H1 (cell line): ENCODE results near the gene TRIM38. TPM values are rescaled to one million over a fixed set of nuclear protein-coding genes. Genes with fewer than 3 reads are reported as not detected.

ENCODE experiments used
- CTCF ChIA-PET: fragments of 300-600 bp; sonication (Branson Sonifier 250); formaldehyde crosslinking; loops from one replicate; lab custom pipeline; 2021; ENCODE audit not compliant: partially characterized antibody; lab: Charles Lee
- POLR2A ChIA-PET: fragments of 300-600 bp; sonication (Branson Sonifier 250); formaldehyde crosslinking; loops from one replicate; lab custom pipeline; 2021; ENCODE audit warnings: inconsistent platforms; ENCODE audit not compliant: partially characterized antibody; lab: Charles Lee
- DNase-seq, 2 experiments: peaks; one replicate each; pipeline versions ENCODE4 v3.0.0 to v3.0.0-alpha.2; 2010 to 2022; ENCODE audit warnings: low spot score in 2 of 2, low read depth in 1 of 2, mixed read lengths in 1 of 2
- FAIRE-seq: peaks from 2 replicates; lab custom pipeline; 2011; peaks lifted over from hg19 to GRCh38; lab: Jason Lieb, UNC
- H2AFZ ChIP-seq: 2 replicates; pipeline ENCODE4 v1.8.1; 2012; ENCODE audit warnings: low read length, inconsistent platforms
- H2AK5ac ChIP-seq: 2 replicates; pipeline ENCODE4 v1.6.1; 2013; ENCODE audit warnings: low read depth, low read length
- H2BK120ac ChIP-seq: replicated peaks from 2 replicates; pipeline ENCODE3; 2013; ENCODE audit warnings: low read depth, low read length, inconsistent platforms
- H2BK12ac ChIP-seq: 2 replicates; pipeline ENCODE4 v1.6.1; 2013; ENCODE audit warnings: low read depth, low read length
- H2BK15ac ChIP-seq: 2 replicates; pipeline ENCODE4 v1.6.1; 2013; ENCODE audit warnings: low read length
- H2BK20ac ChIP-seq: 2 replicates; pipeline ENCODE4 v1.6.1; 2013; ENCODE audit warnings: low read length
- H2BK5ac ChIP-seq: 2 replicates; pipeline ENCODE4 v1.6.1; 2013; ENCODE audit warnings: low read depth, low read length
- H3K14ac ChIP-seq: 2 replicates; pipeline ENCODE4 v1.6.1; 2013; ENCODE audit warnings: inconsistent platforms; ENCODE audit not compliant: insufficient read length
- H3K18ac ChIP-seq: 2 replicates; pipeline ENCODE4 v1.6.1; 2013; ENCODE audit warnings: low read length; ENCODE audit errors: extremely low read depth
- H3K23ac ChIP-seq: 2 replicates; pipeline ENCODE4 v1.6.1; 2013; ENCODE audit warnings: inconsistent platforms; ENCODE audit not compliant: insufficient read length
- H3K23me2 ChIP-seq: 2 replicates; pipeline ENCODE4 v1.6.1; 2013; ENCODE audit warnings: low read depth, low read length
- H3K27ac ChIP-seq: 2 replicates; pipeline ENCODE4 v1.6.1; 2011; ENCODE audit warnings: low read depth, low read length, inconsistent platforms
- H3K27me3 ChIP-seq, 4 experiments: replicated peaks in 1 of 4; 1 replicate in 1 of 4; 2 replicates in 3 of 4; pipeline versions ENCODE4 v1.6.1 to v1.8.1; 2011 to 2013; ENCODE audit warnings: low read length in 3 of 4, mild to moderate bottlenecking in 3 of 4, inconsistent platforms in 2 of 4, mixed read lengths in 2 of 4, moderate library complexity in 1 of 4; ENCODE audit not compliant: control insufficient read depth in 3 of 4, insufficient read depth in 3 of 4; ENCODE audit errors: extremely low read depth in 1 of 4
- H3K36me3 ChIP-seq, 4 experiments: 2 replicates each; pipeline versions ENCODE4 v1.6.1 to v1.8.1; 2011 to 2013; ENCODE audit warnings: mild to moderate bottlenecking in 4 of 4, low read length in 3 of 4, moderate library complexity in 2 of 4, control low read depth in 1 of 4, inconsistent platforms in 1 of 4; ENCODE audit not compliant: insufficient read depth in 4 of 4, control insufficient read depth in 2 of 4
- H3K4ac ChIP-seq: replicated peaks from 2 replicates; pipeline ENCODE3; 2013; ENCODE audit warnings: low read length, low read depth, mixed read lengths, inconsistent platforms; ENCODE audit not compliant: insufficient read length
- H3K4me1 ChIP-seq, 4 experiments: replicated peaks in 1 of 4; 1 replicate in 1 of 4; 2 replicates in 3 of 4; pipeline versions ENCODE4 v1.6.1 to v1.8.1; 2011 to 2013; ENCODE audit warnings: low read length in 3 of 4, inconsistent platforms in 2 of 4, mixed read lengths in 1 of 4; ENCODE audit not compliant: insufficient read depth in 4 of 4, control insufficient read depth in 3 of 4
- H3K4me2 ChIP-seq, 2 experiments: 2 replicates each; pipeline versions ENCODE4 v1.6.1 to v1.8.1; 2011 to 2013; ENCODE audit warnings: low read depth in 2 of 2, low read length in 2 of 2, control low read depth in 1 of 2, inconsistent platforms in 1 of 2, mild to moderate bottlenecking in 1 of 2; ENCODE audit not compliant: insufficient read depth in 1 of 2
- H3K4me3 ChIP-seq, 4 experiments: fragments of 200-600, 300-600 bp in 1 of 4; sonication (generic), shearing (Covaris generic), sonication (Bioruptor Twin) in 1 of 4; 2 replicates each; pipeline versions ENCODE4 v1.5.1 to v1.8.1; 2011 to 2016; ENCODE audit warnings: low read length in 4 of 4, low read depth in 3 of 4, control low read depth in 2 of 4, inconsistent platforms in 2 of 4, mild to moderate bottlenecking in 2 of 4, mixed read lengths in 1 of 4, moderate library complexity in 1 of 4; ENCODE audit not compliant: insufficient read depth in 2 of 4; ENCODE audit errors: extremely low read depth in 1 of 4
- H3K56ac ChIP-seq: replicated peaks from 2 replicates; pipeline ENCODE3; 2013; ENCODE audit warnings: low read depth, mild to moderate bottlenecking, mixed read lengths, low read length, inconsistent platforms; ENCODE audit not compliant: insufficient read length
- H3K79me1 ChIP-seq: 2 replicates; pipeline ENCODE4 v1.6.1; 2013; ENCODE audit warnings: low read depth, low read length, control low read depth
- H3K79me2 ChIP-seq, 2 experiments: 2 replicates each; pipeline versions ENCODE4 v1.6.1 to v1.8.1; 2012 to 2013; ENCODE audit warnings: low read length in 2 of 2, mild to moderate bottlenecking in 2 of 2, inconsistent platforms in 1 of 2; ENCODE audit not compliant: insufficient read depth in 2 of 2, control insufficient read depth in 1 of 2
- H3K9ac ChIP-seq, 4 experiments: replicated peaks in 1 of 4; 1 replicate in 1 of 4; 2 replicates in 3 of 4; pipeline versions ENCODE4 v1.6.1 to v1.8.1; 2011 to 2013; ENCODE audit warnings: low read depth in 3 of 4, low read length in 3 of 4, control low read depth in 2 of 4, mild to moderate bottlenecking in 2 of 4, moderate library complexity in 2 of 4, inconsistent platforms in 1 of 4; ENCODE audit errors: extremely low read depth in 1 of 4
- H3K9me3 ChIP-seq, 2 experiments: 2 replicates each; pipeline versions ENCODE4 v1.6.1 to v1.8.1; 2012 to 2013; ENCODE audit warnings: mild to moderate bottlenecking in 2 of 2, moderate library complexity in 2 of 2, control low read depth in 1 of 2, inconsistent platforms in 1 of 2, low read depth in 1 of 2, low read length in 1 of 2, mixed read lengths in 1 of 2; ENCODE audit not compliant: insufficient read depth in 2 of 2
- H4K20me1 ChIP-seq, 2 experiments: replicated peaks in 1 of 2; 2 replicates each; pipeline versions ENCODE3 to v1.8.1; 2011 to 2013; ENCODE audit warnings: inconsistent platforms in 2 of 2, low read length in 2 of 2, mild to moderate bottlenecking in 1 of 2; ENCODE audit not compliant: insufficient read depth in 2 of 2, control insufficient read depth in 1 of 2
- H4K5ac ChIP-seq: 2 replicates; pipeline ENCODE4 v1.6.1; 2013; ENCODE audit warnings: low read length, low read depth, mixed read lengths, inconsistent platforms; ENCODE audit not compliant: insufficient read length
- H4K8ac ChIP-seq: 2 replicates; pipeline ENCODE4 v1.8.0; 2013; ENCODE audit warnings: mild to moderate bottlenecking, moderate library complexity, low read length, inconsistent platforms; ENCODE audit not compliant: insufficient read depth; ENCODE audit errors: extremely low read depth
- H4K91ac ChIP-seq: replicated peaks from 2 replicates; pipeline ENCODE3; 2013; ENCODE audit warnings: low read length, mixed read lengths, inconsistent platforms; ENCODE audit not compliant: insufficient read length
- ATF2 ChIP-seq: IDR thresholded peaks from 2 replicates; pipeline ENCODE4 v1.6.1; 2012; ENCODE audit warnings: low read length, inconsistent platforms
- BCL11A ChIP-seq, 2 experiments: IDR thresholded peaks; one replicate each; pipeline ENCODE4 v1.6.1; 2011; ENCODE audit warnings: low read depth in 2 of 2, low read length in 2 of 2, mild to moderate bottlenecking in 2 of 2
- BRCA1 ChIP-seq: IDR thresholded peaks from 2 replicates; pipeline ENCODE4 v1.6.1; 2012; ENCODE audit warnings: low read depth, low read length, improper control_type of control experiment
- CBX5 ChIP-seq: fragments of 300-800, 300-1000 bp; sonication (generic); IDR thresholded peaks from 2 replicates; pipeline ENCODE4 v1.7.1; 2016; ENCODE audit warnings: antibody characterized with exemption, low read length, low read depth
- MAX ChIP-seq: IDR thresholded peaks from 2 replicates; pipeline ENCODE4 v1.6.1; 2012; ENCODE audit warnings: inconsistent platforms
- NANOG ChIP-seq: IDR thresholded peaks from 2 replicates; pipeline ENCODE4 v1.6.1; 2011; ENCODE audit warnings: low read length, low read depth, mild to moderate bottlenecking, inconsistent platforms; ENCODE audit not compliant: insufficient read depth, poor library complexity, severe bottlenecking
- RNF2 ChIP-seq: fragments of 200-900, 300-1000 bp; sonication (generic); IDR thresholded peaks from 2 replicates; pipeline ENCODE4 v1.7.1; 2016; ENCODE audit warnings: borderline replicate concordance, low read depth, mild to moderate bottlenecking, antibody characterized with exemption, low read length; ENCODE audit not compliant: poor library complexity, severe bottlenecking; ENCODE audit errors: missing control alignments
- RXRA ChIP-seq: IDR thresholded peaks from 2 replicates; pipeline ENCODE4 v1.6.1; 2011; ENCODE audit warnings: low read depth, mild to moderate bottlenecking, low read length, moderate library complexity; ENCODE audit not compliant: insufficient read depth
- WGBS, 2 experiments: shearing (Covaris generic) in 1 of 2; methylation state at CpG; one replicate each; pipeline versions ENCODE4 v1.1.6 to v1.1.7; 2013 to 2015; ENCODE audit warnings: low lambda C conversion rate in 2 of 2, mixed read lengths in 2 of 2, inconsistent platforms in 1 of 2, low coverage in 1 of 2, missing lambda C conversion rate in 1 of 2; ENCODE audit not compliant: insufficient replicate concordance in 2 of 2, insufficient coverage in 1 of 2, insufficient read length in 1 of 2; ENCODE audit errors: extremely low coverage in 1 of 2, missing lambda C conversion rate in 1 of 2; 5-methylcytosine and 5-hydroxymethylcytosine counted together
- polyA plus RNA-seq, 7 experiments: library from polyadenylated mRNA; depleted of rRNA in 3 of 7; stranded (reverse) in 5 of 7; unstranded in 2 of 7; fragments of >200 nt in 5 of 7; fragments of 200-250 nt in 2 of 7; gene quantifications; 1 replicate in 5 of 7; 2 replicates in 1 of 7; 4 replicates in 1 of 7; pipeline versions ENCODE4 v1.2.1 to v1.2.3, GENCODE V29; 2011 to 2013; ENCODE audit warnings: missing spikeins in 2 of 7, mixed read lengths in 2 of 7
- total RNA-seq: library from RNA; stranded (reverse); fragmentation: NEBNext Ultra II Directional; extraction: Animal tissue kit (Norgen Biotek cat#: 25700); gene quantifications from 2 replicates; pipeline ENCODE4 v1.2.1, GENCODE V29; 2021

Gene TRIM38
- total and polyA plus RNA-seq, 2 of the 8 experiments (the other 6 are each of a cell fraction or from before 2014, with no cell fraction given), result 0.43 to 0.56 TPM

- ChIA-PET POLR2A (interaction anchor here (0.6 to 4.3 kb wide), 11 partner anchors 9 to 166 kb away, joined by 3 to 36 read pairs (median 4); a partner anchor contains a TSS), CTCF (interaction anchor here (0.6 to 2.4 kb wide), 23 partner anchors 11 to 324 kb away, joined by 3 to 16 read pairs (median 4); partner anchors contain the start of gene TRIM38)
- Histone ChIP-seq H3K23ac (no peak overlapping the region), H3K79me2 (no peaks in the 10 kb centered on the region), H3K79me1 (no peaks in the 10 kb centered on the region), H2AFZ (peak overlapping the region; percentile 75; the same call in 1 of the 2 replicates), H2BK20ac (no peak overlapping the region), H2BK120ac (no peak overlapping the region), H4K8ac (no peak overlapping the region), H3K56ac (no peak overlapping the region), H3K27me3 (no peaks in the 10 kb centered on the region), H3K14ac (no peak overlapping the region), H3K9me3 (no peaks in the 10 kb centered on the region), H3K36me3 (no peaks in the 10 kb centered on the region; a peak in 1 of 8 replicates), H3K4me3 (peak overlapping the region; percentile 45 to 81 (median 68)), H3K18ac (no peak overlapping the region), H2BK5ac (no peak overlapping the region), H4K20me1 (no peaks in the 10 kb centered on the region), H4K91ac (no peak overlapping the region), H4K5ac (peak overlapping the region; percentile 57), H2BK15ac (no peak overlapping the region), H2BK12ac (no peak overlapping the region), H3K4ac (peak overlapping the region; percentile 27), H3K27ac (no peak overlapping the region), H3K9ac (peak overlapping the region in 2 of 4 experiments; percentile 56; a peak in 3 of 7 replicates), H3K4me1 (peaks cover 0 to 8% (median 5%) of the 10 kb centered on the region in 4 experiments; a peak in 4 of 7 replicates), H3K23me2 (peaks cover 4% of the 10 kb centered on the region), H3K4me2 (peak overlapping the region; percentile 80 to 88), H2AK5ac (no peak overlapping the region)
- WGBS, 2 experiments, result 7% methylated on average over 45 of the region's 52 CpGs; no CpG with 5 or more reads in 1 of the 2 experiments
- DNase-seq, result peak; percentile 82 to 99
- FAIRE-seq, result no peak
- TF ChIP-seq RXRA, result 0 out of 2 replicates have a peak, but pooled peaks have one; percentile 39
- no peak for TF ChIP-seq RNF2
- peak; percentile 59 for TF ChIP-seq MAX
- peak; percentile 12 for TF ChIP-seq NANOG
- no peak for TF ChIP-seq BRCA1
- no peak for TF ChIP-seq CBX5
- no peak for TF ChIP-seq ATF2
- no peak for TF ChIP-seq BCL11A (IDR thresholded peaks at IDR 0.05; ENCODE audit: low read depth in 2 of 2, low read length in 2 of 2)
Measured at GRCh38 chr6:25992413-25993340, 30.1 kb downstream of the TRIM38 start.
